GM21576 (cell line): ENCODE results near the gene SOX13.

Source experiments
- ATAC-seq: cut with Tn5 transposase; IDR thresholded peaks from one replicate; pipeline ENCODE4 v1.9.1; 2021; ENCODE audit warnings: mild to moderate bottlenecking, moderate library complexity; ENCODE audit not compliant: unreplicated experiment

The SOX13 gene

DNA sequence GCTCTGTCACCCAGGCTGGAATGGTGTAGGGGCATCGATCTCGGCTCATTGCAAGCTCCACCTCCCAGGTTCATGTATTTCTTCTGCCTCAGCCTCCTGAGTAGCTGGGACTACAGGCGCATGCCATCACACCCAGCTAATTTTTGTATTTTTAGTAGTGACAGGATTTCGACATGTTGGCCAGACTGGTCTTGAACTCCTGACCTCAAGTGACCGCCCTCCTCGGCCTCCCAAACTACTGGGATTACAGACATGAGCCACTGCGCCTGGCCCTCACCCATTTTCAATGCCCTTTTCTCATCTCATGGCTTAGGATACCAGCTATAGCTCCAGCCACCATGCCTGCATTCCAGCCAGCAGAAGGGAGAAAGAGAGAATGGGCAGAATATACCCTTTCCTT is 12.9 kb upstream of the SOX13 start:
- ATAC-seq: no peak

DNA sequence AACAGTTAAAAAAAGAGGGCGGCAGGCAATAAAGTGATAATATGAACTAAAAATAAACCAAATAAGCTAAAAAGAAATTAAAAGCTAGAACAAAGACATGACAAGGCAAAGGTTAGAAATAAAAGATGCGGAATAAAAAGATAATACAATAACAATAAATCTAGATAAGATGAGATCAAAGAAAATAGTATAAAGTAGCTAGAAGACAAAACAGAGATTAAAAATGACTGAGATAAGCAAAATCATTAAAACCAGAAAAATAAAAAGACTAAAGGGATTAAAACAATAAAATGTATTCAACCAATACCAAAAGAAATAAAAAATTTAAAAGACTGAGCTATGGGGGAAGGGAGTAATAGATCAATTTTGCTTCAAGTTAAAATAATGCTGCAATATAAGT is 10.8 kb upstream of the SOX13 start:
- ATAC-seq: no peak

DNA sequence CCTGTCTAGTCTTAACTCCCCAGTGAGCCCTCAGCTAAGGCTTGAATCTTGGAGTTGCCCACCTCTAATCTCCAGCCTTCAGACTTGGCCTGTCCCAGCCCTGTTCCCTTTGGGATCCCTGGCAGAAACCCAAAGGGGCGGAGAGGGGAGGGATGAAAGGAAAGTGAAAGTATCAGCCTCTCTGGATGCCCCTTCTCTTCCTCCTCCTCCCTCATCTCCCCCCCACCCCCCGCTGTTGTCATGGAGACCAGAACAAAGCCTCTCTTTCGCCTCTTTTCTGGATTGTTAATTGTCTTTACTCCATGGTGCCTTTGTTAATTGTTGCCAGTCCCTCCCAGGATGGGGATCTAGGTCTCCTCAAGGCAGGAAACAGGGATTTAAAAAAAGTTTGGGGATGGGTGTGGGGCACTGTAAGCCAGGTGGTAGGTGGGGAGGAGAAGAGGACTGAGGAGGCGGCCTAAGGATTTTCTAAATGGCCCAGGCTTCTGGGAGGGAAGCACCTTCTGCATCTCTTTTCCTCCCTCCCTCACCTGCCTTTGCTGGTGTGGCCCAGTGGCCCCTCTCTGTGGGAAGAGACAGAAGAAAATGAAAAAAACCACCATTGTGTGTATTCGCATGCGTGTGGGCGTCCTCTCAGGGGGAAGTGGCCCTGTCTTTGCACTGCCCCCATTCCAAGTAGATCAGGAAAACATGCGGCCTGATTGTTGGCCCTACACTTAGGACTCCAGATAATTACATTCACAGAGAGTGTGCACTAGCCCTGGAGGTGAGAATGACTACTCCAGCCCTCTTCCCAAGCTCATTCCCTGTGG is 7.5 kb upstream of the SOX13 start:
- no peak for ATAC-seq

DNA sequence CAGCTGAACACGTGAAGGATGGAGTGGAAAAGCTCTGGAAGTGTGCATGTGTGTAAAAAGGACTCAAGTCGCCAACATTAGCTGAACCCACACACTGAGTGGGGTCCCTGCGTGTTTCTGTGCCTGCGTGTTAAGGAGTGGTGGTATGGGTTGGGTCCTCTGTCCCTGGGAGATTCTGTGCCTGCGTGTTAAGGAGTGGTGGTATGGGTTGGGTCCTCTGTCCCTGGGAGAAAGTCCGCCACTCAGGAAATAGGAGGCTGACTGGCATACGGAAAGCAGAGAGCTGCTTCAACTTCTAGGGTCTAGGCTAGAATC is 7.0 kb upstream of the SOX13 start:
- ATAC-seq: no peak

DNA sequence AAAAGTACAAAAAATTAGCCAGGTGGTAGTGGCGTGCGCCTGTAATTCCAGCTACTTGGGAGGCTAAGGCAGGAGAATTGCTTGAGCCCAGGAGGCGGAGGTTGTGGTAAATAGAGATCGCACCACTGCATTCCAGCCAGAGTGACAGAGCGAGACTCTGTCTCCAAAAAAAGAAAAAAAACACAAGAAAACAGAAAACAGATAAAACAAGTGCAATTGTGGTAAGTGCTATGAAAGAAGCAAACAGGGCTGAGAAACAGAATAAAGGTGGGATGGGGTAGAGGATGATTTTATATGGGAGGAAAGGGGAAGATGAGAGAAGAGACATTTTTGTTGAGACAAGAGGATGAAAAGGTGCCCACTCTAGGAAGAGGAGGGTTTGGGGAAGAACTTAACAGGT is 5.0 kb upstream of the SOX13 start:
- no peak for ATAC-seq

DNA sequence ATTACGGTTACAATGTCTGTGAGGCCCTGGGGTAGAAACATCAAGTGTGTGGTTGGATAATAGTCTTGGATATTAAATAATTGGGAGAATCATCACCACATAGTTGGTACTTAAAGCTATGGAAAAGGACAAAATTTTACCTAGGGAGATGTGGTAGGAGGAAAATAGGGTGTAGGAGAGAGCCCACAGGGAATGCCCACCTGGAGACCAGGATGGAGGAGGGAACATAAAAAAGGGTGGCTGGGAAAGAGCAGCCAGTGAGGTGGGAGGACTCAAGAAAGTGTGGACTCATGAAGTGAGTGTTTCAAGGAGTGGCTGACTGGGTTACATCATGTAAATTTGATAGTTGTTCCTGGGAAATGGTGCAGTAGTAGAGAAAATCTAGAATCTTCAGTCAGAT is 3.0 kb upstream of the SOX13 start:
- no peak for ATAC-seq

DNA sequence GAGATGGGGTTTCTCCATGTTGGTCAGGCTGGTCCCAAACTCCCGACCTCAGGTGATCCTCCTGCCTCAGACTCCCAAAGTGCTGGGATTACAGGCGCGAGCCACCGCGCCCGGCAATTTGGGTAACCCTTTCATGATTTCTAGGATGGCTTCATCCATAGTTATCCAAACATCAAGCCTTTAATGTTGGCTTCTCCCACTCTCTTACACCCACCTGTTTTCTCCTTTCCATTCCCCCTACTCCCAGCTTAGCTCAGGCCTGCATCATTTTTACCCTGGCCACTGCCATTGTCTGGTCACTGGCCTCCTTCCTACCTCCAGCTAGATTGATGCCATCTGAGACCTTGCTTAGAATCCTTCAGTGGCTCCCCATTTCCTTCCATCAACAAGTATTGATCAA is 2.0 kb upstream of the SOX13 start:
- ATAC-seq: no peak

DNA sequence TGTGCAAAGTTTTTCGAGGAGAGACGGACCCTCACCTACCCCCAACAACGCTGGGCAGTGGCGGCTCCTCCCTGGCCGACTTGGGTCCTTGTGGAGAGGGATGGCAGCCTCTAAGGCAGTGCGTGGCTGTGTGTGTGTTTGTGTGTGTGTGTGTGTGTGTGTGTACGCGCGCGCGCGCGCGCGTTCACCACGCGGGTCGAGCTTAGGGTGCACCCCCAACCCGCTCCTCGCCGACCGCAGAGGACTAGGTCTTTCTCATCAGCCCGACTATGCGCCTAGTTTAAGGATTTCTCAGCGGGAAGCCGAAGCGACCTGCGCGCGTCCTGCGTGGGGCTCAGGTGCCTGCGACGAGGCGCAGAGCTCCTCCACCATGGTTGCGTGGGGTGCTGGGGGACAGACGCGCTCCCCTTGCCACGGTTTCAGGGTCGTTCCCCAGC is 940 bp downstream of the SOX13 start:
- no peak for ATAC-seq

DNA sequence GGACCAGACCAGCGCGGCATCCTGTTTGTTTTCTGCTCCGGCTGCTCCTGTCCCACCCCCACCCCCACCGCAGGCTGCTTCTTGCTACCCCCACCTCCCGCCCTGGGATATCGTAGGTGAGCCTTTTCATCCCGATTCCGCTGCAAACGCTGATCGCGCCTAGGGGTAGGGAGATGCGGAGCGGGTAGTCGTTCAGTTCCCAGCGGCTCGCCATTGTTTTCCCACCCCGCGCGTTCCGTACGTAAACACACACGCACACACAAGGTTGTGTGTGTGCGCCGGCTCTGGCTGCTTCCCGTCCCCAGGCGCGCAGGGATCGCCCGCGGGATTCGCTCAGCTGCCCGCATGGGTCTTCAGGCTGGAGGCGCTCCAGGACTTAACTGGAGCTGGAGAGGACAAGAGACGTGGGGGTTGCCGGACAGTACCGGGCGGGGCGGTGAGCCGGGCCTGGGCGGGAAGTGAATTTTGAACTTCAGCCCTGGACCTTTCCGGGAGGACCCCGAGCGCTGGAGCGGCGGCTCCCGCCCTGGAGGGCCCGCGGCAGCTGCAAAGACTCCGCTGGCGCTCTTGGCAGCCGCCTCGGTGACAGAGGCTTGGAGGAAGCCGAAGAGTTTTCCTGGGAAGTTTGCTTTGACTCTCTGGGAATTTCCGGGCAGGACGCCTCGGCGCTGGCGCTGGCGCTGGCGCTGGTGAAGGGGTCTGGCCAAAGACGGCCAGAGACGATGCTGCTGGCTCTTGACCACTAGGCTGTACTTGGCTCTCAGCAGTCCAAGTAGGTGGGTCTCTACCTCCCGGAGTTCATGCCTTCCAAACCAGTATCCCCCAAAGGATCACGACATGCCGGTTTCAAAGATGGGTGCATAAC is 1.6 kb downstream of the SOX13 start:
- no peak for ATAC-seq

DNA sequence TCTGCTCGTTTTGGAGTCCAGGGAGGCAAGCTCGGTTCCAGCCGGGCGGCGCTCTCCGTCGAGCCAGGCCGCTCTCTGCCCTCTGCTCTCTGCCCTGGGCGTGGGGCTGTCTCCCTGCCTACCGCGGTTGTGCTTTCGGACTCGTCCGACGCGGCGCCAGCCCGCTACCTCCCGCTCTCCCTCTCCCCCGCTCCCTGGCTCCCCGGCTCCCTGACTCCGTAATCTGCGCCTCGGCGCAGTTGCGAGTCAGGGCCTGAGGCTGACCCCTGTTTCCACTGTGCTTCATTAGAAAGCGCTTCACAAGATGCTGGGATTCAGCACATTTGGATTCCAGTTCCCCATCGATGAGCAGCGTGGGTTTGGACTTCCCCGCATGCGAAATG is 2.2 kb downstream of the SOX13 start:
- no peak for ATAC-seq

DNA sequence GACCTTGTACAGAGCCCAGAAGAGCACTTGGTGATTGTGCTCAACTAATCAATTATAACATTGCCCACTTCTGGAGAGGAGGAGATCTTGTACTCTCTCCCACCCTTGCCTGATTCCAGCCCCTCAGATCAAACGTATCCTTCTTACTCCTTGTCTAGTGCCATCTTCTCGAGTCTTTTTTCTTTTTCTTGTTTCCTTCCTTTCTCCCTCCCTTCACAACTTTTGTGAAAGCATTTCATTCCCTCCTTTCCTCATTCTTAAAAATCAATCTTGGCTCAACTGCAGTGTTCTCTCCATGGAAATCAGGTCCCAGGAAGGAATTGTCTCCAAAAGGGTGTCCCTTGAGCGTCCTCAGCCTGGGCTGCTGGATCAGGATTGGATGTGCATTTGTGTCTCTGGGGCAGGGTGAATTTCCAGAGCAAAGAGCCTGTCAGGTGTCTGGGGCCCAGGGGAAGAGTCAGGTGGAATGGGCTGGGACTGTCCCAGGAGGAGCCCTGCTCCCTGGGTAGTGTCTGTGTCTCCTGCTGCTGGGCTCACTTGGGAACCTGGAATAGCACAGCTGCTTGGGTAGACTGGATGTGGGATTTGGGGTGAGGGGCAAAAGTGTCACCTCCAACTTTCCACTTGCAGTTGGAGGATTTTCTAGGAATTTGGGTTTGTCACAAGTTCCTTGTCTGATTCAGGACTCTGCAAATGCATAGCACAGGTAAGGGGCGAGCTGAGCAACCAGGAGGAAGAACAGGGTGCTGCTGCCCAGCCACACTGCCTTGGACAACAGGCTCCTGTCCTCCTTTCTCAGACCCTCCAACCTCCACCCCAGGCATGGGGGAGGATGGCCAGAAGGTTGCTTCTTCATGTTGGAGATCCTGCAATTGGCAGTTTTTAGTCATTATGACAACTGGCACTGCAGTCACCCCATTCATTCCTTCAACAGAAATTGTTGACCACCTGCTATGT is 3.3 kb downstream of the SOX13 start:
- ATAC-seq: no peak

DNA sequence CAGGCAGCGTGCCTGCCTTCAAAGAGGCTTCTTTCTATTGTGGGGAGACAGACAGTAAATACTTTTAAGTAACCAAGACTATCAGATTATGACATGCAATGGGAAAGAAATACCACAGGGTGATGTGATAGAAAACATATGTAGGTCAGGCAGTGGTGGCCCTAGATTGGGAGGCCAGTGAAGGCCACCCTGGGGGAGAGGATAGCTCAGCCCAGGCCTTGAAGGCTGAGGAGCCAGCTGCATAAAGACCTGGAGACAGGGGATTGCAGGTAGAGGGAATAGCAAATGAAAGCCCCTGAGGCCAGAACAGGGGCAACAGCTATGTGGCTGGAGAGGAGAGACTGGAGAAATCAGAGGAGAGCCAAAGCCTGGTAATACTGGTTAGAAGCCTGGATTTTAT is 4.0 kb downstream of the SOX13 start:
- ATAC-seq: no peak

DNA sequence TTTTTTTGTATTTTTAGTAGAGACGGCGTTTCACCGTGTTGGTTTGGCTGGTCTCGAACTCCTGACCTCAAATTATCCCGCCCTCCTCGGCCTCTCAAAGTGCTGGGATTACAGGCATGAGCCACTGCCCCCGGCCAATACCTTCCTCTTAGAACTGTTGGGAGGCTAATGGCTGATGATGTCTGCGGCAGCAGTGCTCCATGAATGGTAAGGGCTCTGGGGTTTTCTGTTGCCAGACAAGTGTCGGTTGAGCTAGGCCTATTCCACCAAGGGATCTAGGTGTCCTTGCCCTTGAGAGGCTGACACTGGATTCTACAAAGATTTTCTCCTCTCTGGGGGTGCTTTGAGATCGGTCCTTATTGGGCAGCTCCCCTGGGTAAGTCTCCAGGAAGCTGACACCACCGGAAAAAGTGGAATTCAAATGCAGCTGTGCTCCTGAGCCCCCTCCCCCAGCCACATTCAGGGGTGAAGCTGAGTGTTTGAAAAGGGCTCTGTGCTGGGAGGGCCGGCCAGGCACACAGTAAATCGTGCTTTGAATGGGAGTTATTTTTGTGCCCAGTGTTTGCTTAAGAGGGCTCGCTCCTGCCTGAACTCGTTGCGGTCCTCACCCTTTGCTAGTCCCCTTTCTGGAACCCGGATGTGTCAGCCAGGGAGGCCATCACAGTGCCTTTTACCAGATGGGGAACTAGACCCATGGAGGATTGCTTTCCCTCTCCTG is 5.2 kb downstream of the SOX13 start:
- ATAC-seq: no peak

DNA sequence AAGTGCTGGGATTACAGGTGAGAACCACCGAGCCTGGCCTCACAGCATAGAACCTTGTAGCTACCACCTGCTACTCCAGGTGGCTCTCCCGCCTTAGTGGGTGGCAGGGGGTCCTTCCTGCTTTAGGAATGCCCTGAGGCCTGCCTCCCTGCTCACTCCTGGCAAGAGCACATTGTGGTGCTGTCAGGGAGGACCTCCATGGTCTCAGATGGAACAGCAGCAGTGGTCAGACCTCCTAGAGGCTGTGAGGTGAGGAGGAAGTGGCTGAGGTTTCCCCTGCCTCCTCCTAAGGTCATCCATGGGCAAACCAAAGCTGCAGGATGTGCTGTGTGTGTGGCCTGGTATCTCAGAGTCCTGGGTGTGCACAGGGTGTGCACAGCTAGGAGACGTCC is 6.7 kb downstream of the SOX13 start:
- ATAC-seq: no peak

DNA sequence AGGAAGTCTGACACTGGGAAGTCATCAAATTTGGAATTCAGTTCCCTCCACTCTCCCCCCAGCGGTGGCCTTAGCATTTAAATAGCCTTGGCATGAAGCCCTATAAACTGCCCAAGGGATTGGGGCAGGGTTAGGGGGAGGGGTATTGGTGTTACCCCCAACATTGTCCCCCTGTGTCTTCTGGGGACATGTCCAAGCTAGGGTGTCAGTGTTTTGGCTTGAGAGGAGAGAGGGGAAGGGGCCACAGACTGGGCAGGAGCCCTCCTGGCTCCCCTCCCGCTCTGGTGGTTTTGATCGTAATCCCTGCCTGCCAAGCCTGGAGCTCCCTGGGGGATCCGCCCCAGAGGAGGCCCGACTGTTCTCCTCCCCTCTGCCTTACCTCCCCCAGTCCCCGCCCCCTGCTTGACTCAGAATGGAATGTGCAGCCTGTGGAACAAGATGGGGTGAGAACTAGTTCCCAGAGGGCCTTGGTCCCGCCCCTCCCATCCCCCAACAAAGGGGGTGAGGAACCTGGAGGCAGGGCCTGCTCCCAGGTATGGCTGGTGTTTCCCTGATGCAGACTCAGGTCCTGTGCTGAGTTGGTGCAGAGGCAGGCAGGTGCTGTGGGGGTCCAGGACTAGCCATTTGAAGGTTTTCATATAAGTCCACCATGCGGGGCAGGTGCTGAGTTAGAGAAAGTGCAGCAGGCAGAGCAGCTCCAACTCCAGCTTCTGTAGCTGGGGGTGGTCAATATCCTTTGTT is 7.4 kb downstream of the SOX13 start:
- ATAC-seq: no peak

DNA sequence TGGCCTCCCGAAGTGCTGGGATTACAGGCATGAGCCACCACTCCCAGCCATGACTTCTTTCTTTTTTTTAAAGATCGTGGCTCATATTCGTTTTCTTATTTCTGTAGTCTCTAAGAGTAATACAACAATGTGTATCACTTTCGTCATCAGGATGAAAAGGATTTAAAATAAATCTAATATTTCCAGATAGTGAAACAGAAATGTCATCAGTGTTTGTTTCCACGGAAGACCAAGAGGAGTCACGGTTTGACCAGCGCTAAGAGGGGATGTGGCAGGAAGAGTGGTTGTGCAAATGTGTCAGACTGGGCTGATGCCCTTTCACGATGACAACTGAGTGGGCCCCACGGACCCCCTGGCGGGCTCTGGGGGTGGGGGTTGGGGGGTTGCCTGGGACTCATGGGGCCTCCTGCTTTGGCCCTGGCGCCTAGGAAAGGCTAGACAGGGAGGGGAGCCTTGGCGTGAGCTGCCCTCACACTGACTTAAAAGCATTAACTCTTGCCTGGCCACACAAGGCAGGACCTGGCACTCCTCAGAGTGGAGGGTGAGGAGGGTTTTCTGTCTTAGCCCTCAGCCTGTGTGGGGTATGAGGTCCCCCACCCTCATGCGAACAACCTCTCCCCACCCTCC is 8.4 kb downstream of the SOX13 start:
- ATAC-seq: no peak

DNA sequence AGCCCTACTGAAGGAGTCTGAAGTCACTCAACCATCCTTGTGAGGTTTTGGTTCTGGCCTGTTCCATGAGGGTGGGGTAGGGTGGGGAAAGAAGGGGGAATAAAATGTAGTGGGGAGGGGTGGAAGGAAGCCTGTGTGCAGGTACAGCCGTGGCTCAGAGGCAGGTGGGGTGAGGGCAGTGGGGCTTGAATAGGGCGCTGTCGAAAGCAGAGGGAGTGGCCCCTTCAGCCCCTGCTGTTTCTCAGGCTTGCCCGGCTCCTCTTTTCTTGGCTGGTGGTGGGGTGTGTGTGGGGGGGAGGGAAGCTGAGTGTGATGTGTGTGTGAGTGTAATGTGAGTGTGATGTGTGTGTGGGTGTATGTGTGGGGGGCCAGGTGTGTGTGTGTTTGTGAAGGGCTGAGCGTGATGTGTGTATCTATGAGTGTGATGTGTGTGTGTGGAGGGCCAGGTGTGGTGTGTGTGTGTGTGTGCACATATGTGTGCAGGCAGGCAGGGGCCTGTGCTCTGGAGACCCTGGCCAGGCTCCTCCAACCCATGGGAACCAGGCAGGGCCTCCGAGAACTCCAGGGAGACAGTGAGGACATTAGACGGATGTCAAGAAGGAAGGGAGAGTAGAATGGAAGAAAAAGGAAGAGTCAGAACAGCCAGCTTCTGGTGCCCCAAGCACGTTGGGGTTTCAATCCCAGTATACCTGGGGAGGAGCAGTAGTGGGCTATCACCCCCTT is 9.0 kb downstream of the SOX13 start:
- ATAC-seq: no peak

DNA sequence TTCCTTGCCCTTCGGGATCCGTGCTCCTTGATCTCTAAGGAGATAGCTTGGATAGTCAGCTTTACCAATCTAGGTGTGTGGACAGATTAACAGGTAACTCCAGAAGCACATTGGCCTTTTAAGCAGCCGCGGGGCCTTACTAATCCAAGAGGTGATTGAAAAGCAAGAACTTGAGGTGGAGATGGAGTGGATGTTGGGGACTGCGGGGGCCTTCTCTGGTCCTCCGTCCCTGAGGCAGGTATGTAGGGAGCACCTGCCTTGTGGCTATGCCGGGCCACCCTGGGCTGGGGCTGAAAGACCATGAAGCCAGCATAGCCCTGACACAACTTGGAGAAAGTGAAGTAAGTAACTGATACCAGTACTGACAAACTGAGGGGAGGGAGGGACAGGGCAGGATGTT is 10.6 kb downstream of the SOX13 start:
- ATAC-seq: no peak

DNA sequence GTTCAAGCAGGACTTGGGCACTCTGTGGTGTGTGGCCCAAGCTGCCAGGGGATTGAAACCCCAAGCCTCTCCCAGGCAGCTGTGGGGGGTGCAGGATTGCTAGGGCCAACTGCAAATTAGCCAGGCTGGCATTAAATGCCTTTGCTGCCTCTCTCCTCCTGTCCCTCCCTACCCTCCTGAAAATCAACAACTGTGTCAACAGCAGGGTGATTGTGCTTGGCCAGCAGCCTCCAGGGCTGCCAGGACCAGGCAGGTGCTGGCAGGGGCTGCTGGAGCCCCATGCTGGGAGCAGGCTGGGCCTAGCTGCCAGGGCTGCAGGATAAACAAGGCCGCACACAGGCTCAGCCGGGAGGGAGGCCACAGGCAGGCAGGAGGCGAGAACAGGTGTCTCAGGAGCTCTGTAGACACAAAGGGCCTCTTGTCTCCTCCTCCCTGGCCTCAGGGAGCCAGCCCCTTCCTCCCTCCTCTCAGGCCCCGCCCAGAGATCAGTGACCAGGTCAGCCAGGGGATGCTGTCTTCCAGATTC is 11.4 kb downstream of the SOX13 start:
- no peak for ATAC-seq
